ENCODE results near the gene APOD.
"Not testable (repeated sequence)": the region's sequence is repeated elsewhere in the genome, so short reads cannot be mapped to it uniquely, and the experiment has no call there.

APOD gene

DNA sequence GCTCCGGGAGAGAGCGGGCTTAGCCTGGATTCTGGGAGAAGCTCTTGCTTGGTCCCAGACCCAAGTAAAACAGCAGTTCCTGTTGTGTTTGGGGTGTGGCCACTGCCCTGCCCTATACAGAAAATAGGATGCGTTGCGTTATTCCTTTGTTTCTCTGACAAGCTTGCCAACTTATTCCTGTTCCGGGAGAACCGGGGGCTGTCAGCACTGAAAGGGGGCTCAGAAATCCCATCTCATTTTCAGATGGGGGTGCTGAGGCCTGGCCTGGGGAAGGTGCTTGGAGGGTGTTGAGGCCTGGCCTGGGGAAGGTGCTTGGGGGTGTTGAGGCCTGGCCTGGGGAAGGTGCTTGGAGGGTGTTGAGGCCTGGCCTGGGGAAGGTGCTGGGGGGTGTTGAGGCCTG lies 38.3 kb upstream of the APOD start:
- not testable (repeated sequence) for H3K9me2 ChIP-seq (replicated peaks; ENCODE audit: insufficient read depth, low read length); H3K4me3 ChIP-seq (ENCODE audit: low read length); H3K27me3 ChIP-seq (replicated peaks; ENCODE audit: insufficient read depth, low read length); H3K27ac ChIP-seq (ENCODE audit: low read length); H3K36me3 ChIP-seq (replicated peaks; ENCODE audit: insufficient read depth, low read length); H3K79me2 ChIP-seq (ENCODE audit: low read length); H2AFZ ChIP-seq (ENCODE audit: low read length); H3K9ac ChIP-seq (ENCODE audit: low read length); H3F3A ChIP-seq (ENCODE audit: insufficient read depth, low read length); H3K9me3 ChIP-seq (replicated peaks; ENCODE audit: insufficient read depth, low read length); H3K4me1 ChIP-seq (ENCODE audit: low read length); H3K4me2 ChIP-seq (ENCODE audit: low read depth, low read length); H4K20me1 ChIP-seq (ENCODE audit: insufficient read depth, low read length); DNase-seq

DNA sequence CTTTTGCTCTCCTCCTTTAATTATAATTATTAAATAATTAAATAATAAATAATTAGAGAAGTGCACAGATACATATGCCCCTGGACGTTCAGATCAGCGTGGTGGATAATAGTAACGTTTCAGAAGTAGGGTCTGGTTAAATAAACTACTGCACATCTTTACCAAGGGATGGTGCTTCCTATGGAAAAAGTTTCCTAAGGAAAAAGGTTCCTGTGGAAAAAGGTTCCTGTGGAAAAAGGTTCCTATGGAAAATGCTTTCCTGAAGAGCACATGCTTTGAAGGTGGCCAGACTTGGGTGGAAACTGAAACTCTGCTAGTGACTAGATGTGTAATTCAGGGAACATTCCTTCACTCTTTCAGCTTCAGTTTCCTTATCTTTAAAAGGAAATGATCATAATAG lies 37.4 kb upstream of the APOD start:
- H3K4me3 ChIP-seq (ENCODE audit: low read length); H4K20me1 ChIP-seq (ENCODE audit: insufficient read depth, low read length): not testable (repeated sequence)

DNA sequence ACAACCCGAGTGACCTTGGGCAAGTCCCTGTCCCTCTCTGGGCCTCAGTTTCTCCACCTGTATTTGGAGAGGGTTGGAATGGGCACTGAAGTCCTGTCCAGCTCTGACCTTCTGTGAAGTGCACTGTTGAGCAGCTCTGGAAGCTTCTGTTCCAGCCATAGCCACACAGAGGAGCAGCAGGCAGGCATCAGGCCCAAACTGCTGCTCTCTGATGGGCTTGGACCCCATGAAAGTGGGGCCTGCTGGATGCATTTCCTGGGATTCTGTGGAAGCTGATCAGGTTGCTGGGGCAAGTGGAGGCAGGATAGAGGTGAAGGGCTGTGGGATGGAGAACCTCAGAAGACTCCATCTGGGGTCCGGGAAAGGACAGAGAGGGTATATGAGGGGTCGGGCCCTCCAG lies 36.7 kb upstream of the APOD start:
- not testable (repeated sequence) for H3K4me1 ChIP-seq (ENCODE audit: low read length); H3K9ac ChIP-seq (ENCODE audit: low read length); DNase-seq; H3K27ac ChIP-seq (ENCODE audit: low read length); H3F3A ChIP-seq (ENCODE audit: insufficient read depth, low read length); H3K27me3 ChIP-seq (replicated peaks; ENCODE audit: insufficient read depth, low read length); H3K4me3 ChIP-seq (ENCODE audit: low read length); H3K4me2 ChIP-seq (ENCODE audit: low read depth, low read length); H3K9me3 ChIP-seq (replicated peaks; ENCODE audit: insufficient read depth, low read length); H3K36me3 ChIP-seq (replicated peaks; ENCODE audit: insufficient read depth, low read length); H3K79me2 ChIP-seq (ENCODE audit: low read length); H2AFZ ChIP-seq (ENCODE audit: low read length); H3K9me2 ChIP-seq (replicated peaks; ENCODE audit: insufficient read depth, low read length); H4K20me1 ChIP-seq (ENCODE audit: insufficient read depth, low read length)

More for the DNA sequence above, 37.4 kb upstream of the APOD start:
- not testable (repeated sequence) for H3K9me3 ChIP-seq (replicated peaks; ENCODE audit: insufficient read depth, low read length); H3K27ac ChIP-seq (ENCODE audit: low read length); DNase-seq; H3K27me3 ChIP-seq (replicated peaks; ENCODE audit: insufficient read depth, low read length); H3K4me1 ChIP-seq (ENCODE audit: low read length); H2AFZ ChIP-seq (ENCODE audit: low read length); H3F3A ChIP-seq (ENCODE audit: insufficient read depth, low read length); H3K9me2 ChIP-seq (replicated peaks; ENCODE audit: insufficient read depth, low read length); H3K4me2 ChIP-seq (ENCODE audit: low read depth, low read length); H3K36me3 ChIP-seq (replicated peaks; ENCODE audit: insufficient read depth, low read length); H3K9ac ChIP-seq (ENCODE audit: low read length); H3K79me2 ChIP-seq (ENCODE audit: low read length)

DNA sequence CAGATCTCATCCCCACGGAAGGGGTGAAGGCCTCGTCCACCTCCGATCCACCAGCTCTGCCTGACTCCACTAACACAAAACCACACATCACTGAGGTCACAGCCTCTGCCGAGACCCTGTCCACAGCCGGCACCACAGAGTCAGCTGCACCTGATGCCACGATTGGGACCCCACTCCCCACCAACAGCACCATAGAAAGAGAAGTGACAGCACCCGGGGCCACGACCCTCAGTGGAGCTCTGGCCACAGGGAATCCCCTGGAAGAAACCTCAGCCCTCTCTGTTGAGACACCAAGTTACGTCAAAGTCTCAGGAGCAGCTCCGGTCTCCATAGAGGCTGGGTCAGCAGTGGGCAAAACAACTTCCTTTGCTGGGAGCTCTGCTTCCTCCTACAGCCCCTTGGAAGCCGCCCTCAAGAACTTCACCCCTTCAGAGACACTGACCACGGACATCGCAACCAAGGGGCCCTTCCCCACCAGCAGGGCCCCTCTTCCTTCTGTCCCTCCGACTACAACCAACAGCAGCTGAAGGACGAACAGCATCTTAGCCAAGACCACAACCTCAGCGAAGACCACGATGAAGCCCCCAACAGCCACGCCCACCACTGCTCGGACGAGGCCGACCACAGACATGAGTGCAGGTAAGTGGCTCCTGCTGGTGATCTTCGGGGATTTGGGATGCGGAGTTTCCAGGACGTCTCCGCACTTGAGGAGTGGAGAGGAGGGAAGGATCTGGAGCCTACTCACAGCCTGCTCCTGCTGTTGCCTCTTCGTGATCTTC lies 36.0 kb upstream of the APOD start:
- H3K9me2 ChIP-seq (replicated peaks; ENCODE audit: insufficient read depth, low read length); H3K4me1 ChIP-seq (ENCODE audit: low read length); H3K9ac ChIP-seq (ENCODE audit: low read length); H3K4me3 ChIP-seq (ENCODE audit: low read length); DNase-seq; H2AFZ ChIP-seq (ENCODE audit: low read length); H3K27ac ChIP-seq (ENCODE audit: low read length); H4K20me1 ChIP-seq (ENCODE audit: insufficient read depth, low read length); H3F3A ChIP-seq (ENCODE audit: insufficient read depth, low read length); H3K9me3 ChIP-seq (replicated peaks; ENCODE audit: insufficient read depth, low read length); H3K4me2 ChIP-seq (ENCODE audit: low read depth, low read length); H3K79me2 ChIP-seq (ENCODE audit: low read length); H3K36me3 ChIP-seq (replicated peaks; ENCODE audit: insufficient read depth, low read length); H3K27me3 ChIP-seq (replicated peaks; ENCODE audit: insufficient read depth, low read length): not testable (repeated sequence)

DNA sequence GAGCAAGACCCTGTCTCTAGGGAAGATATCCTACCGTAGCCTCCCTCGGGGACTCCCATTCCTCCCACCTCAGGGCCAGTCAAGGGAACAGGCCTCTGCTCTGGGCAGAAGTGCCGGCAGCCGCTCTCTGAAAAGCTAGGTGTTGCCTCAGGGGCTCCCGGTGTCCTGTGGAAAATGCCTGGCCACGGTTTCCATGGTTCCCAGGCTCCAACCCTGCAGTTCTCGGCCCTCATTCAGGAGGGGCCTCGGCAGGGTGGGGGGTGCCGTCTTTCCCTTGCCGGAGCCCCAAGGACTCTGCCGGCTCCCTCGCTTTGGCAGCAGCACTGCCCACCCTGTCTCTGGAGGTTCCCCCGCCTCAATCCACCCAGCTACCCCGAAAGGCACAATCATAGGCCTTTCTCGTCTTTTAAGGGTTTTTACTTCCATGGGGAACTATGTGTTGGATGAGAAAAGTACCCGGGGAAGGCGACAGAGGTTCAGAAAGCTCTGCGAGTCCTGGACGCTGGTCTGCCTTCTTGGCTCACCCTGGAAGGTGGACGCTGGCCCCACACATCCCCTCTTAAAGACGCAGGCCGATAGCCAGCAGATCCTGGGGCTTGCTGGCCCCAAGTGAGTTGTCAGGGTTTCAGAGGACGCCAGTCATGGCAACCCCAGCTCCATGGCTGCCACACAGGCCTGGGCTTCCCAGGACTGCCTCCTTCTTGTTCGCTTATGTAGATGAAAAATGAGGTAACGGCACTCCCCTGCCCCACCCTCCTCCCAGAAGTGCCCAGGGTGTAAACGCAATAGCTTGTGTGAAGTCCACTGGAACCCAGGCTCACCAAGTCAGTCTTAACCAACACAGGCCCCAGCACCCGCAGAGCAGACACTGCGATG lies 34.3 kb upstream of the APOD start:
- not testable (repeated sequence) for H3K9ac ChIP-seq (ENCODE audit: low read length)

DNA sequence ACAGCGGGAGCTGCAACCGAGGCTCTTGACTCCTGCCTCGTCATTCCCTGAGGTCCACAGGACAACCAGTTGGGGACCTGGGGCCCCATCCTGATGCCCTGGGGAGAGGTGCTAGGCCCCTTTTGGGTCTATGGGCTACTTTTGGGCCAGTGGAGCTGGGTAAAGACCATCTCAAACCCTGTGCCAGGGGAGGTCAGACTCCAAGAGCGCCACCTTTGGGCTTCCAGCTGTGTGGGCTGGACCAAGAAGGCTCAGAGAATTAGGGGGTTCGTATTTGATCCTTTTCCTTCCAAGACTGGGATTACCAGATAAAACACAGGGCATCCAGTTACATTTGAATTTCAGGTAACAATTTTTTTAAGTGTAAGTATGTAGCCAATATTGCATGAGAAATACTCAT lies 33.4 kb upstream of the APOD start:
- not testable (repeated sequence) for H3F3A ChIP-seq (ENCODE audit: insufficient read depth, low read length); DNase-seq; H3K4me1 ChIP-seq (ENCODE audit: low read length); H3K9me3 ChIP-seq (replicated peaks; ENCODE audit: insufficient read depth, low read length); H3K36me3 ChIP-seq (replicated peaks; ENCODE audit: insufficient read depth, low read length); H3K27me3 ChIP-seq (replicated peaks; ENCODE audit: insufficient read depth, low read length); H4K20me1 ChIP-seq (ENCODE audit: insufficient read depth, low read length); H3K4me2 ChIP-seq (ENCODE audit: low read depth, low read length); H2AFZ ChIP-seq (ENCODE audit: low read length); H3K27ac ChIP-seq (ENCODE audit: low read length); H3K9ac ChIP-seq (ENCODE audit: low read length); H3K9me2 ChIP-seq (replicated peaks; ENCODE audit: insufficient read depth, low read length); H3K4me3 ChIP-seq (ENCODE audit: low read length); H3K79me2 ChIP-seq (ENCODE audit: low read length)

More for the DNA sequence above, 34.3 kb upstream of the APOD start:
- not testable (repeated sequence) for H2AFZ ChIP-seq (ENCODE audit: low read length); H3K4me1 ChIP-seq (ENCODE audit: low read length); H3K27ac ChIP-seq (ENCODE audit: low read length); DNase-seq; H3F3A ChIP-seq (ENCODE audit: insufficient read depth, low read length); H3K79me2 ChIP-seq (ENCODE audit: low read length); H3K27me3 ChIP-seq (replicated peaks; ENCODE audit: insufficient read depth, low read length); H3K9me2 ChIP-seq (replicated peaks; ENCODE audit: insufficient read depth, low read length); H3K36me3 ChIP-seq (replicated peaks; ENCODE audit: insufficient read depth, low read length); H3K4me2 ChIP-seq (ENCODE audit: low read depth, low read length); H3K9me3 ChIP-seq (replicated peaks; ENCODE audit: insufficient read depth, low read length); H3K4me3 ChIP-seq (ENCODE audit: low read length); H4K20me1 ChIP-seq (ENCODE audit: insufficient read depth, low read length)

All from MM.1S (cell line).